Activated CD8-positive, alpha-beta memory T cell treated with anti-CD3 and anti-CD28 coated beads, Interleukin-2, amount 50 U/mL, for 4 hours (primary cell): Measurements from ENCODE around the gene STK40.

Experiments used
- DNase-seq: peaks from one replicate; pipeline ENCODE4 v3.0.0-alpha.2; 2020

STK40 gene

GRCh38 chr1:36341626-36342320 lies 44.0 kb downstream of the STK40 start:
- no peak for DNase-seq

GRCh38 chr1:36339615-36340014 lies 46.1 kb downstream of the STK40 start:
- DNase-seq, result no peak

DNA sequence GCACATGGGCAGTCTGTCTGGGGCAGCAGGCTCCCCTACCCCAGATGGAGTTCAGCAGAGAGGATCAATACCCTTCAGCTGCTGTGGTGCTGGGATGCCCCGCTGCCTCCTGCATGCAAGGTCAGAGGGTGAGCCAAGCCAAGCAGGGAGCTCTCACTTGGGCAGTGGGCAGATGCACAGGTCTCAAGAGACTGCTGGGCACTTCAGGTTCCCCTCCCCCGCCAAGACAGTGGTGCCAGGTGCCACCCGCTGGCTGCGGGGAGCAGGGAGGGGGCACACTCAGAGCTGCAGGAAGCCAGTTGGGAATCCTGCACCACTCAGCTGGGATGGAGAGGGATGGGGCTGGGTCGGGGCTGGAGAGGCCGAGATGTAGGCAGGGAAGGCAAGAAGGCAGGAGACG lies 46.5 kb downstream of the STK40 start:
- DNase-seq, result no peak

GRCh38 chr1:36337830-36338229 lies 47.9 kb downstream of the STK40 start:
- no peak for DNase-seq

DNA sequence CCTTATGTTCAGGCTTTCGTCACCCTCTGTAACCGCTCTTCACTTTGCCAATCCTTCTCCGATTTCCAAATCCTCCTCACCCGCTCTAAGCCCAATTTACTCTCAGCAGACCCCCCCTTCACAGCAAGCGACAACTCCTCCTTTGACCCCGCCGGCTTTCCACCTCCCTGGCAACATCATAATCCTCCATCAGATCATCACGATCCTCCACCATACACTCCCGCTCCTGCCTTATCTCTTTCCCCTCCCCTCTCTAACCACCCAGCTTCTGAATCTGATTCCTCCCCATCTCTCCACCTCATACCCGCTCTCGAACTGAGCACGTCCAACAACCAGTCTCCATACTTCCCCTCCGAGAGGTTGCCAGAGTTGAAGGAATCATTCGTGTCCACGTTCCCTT lies 54.8 kb downstream of the STK40 start:
- DNase-seq, result no peak

DNA sequence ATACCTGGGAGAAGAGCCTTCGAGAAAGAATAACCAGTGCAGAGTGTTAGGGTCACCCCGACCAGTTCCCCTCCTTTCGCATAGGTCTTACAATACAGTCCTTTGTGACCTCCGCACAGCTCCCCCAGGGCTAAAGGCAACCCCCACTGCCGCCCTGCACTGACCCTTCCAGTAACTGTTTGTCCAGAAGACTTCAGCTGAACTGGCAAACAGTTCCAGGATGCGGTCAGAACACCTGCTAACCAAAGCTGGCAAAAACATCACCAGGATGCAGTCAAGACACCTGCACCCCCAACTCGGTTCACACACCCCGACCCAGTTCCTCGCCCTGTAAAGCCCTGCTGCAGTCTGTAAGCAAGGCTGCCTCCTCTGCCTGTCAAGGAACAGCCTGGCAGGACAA lies 55.9 kb downstream of the STK40 start:
- DNase-seq, result no peak

- no peak for DNase-seq
Measured at GRCh38 chr1:36328713-36329112, 57.0 kb downstream of the STK40 start.

GRCh38 chr1:36328088-36328480 lies 57.6 kb downstream of the STK40 start:
- DNase-seq, result no peak

GRCh38 chr1:36327421-36328087 lies 58.2 kb downstream of the STK40 start:
- no peak for DNase-seq

DNA sequence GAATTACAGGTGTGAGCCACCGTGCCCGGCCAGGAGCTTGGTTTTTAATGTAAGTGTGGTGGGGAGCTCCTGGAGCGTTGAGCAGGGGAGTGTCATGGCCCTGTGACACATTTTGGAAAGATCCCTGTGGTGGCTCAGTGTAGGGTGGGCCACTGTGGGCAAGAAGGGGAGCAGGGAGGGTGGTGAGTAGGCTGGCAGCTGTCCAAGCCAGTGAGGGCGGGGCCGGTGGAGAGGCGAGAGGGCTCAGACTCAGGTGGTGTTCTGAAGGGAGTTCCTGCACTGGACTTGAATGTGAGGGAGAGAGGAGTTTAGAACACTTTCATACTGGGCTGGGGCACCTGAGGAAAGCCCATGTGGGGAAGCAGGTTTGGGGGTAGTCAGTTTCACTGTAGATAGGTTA lies 59.2 kb downstream of the STK40 start:
- no peak for DNase-seq

DNA sequence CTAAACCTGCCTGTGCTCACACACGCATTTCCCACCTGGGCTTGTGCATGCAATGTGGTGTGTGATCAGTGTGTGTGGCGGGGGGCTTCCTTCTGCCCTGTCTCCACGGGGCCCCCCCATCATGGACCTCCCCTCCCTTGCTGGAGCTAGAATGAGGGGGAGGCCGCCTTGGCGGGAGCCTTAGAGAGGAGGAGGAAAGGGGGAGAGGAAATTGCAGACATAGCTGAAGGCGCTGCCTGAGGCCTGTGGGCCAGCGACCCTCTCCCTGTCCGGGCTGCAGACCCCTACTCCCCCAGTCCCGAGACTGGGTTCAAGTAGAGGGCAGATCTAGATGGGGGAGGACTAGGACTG lies 61.4 kb downstream of the STK40 start:
- no peak for DNase-seq

- DNase-seq, result no peak
Measured at GRCh38 chr1:36323636-36324352, 61.9 kb downstream of the STK40 start, which contains the start of gene EVA1B. Gene EVA1B, minus strand, starts transcription at chr1:36323645. Its CDS starts 608 bp downstream, at chr1:36323037.

- DNase-seq, result no peak
Measured at GRCh38 chr1:36322786-36323635, 62.7 kb downstream of the STK40 start.

DNA sequence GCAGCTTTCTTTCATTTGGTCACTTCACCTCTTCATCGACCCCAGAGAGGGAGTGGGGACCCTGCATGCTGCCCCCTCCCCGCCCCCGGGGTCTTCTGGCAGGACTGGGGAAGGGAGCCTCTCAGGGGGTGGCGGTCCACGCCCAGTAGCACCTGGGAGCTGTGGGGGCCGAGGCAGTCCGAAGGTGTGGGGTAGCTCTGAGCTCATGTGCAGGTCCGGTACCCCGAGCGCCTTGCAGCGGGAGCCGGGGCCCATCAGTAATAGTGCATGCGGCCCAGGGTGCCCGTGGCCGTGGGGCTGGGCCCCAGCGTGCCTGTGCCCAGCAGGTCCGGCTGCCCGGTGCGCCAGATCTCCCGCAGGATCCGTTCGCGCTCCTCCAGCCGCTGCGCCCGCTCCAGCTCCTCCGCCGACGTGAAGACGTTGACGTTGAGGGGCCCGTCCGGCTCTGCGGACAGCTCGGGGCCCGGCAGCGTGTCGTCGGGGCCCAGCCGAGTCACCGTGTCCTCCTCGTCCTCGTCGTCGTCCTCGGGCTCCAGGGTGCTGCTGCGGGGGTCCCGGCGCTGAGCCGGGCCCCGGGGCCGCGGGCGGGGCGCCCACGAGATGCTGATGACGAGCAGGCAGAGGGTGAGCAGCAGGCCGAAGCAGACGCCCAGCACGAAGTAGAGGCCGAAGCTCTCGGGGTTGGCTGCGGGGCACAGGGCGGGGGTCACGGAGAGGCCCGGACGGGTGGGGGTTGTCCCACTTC lies 63.5 kb downstream of the STK40 start:
- no peak for DNase-seq

- no peak for DNase-seq
Measured at GRCh38 chr1:36321119-36321951, 64.4 kb downstream of the STK40 start.

DNA sequence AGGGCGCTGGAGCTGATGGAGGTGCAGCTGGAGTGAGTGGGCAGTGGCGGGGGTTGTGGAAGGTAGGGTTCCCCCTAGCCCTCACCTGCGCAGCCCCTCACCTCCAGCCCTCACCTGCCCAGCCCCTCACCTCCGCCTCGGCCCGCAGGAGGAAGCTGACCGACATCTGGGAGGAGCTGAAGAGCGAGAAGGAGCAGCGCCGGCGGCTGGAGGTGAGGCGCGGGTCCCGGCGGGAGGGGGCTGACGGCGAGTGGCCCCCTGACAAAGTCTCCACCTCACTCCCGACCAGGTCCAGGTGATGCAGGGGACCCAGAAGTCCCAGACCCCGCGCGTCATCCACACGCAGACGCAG lies 65.0 kb downstream of the STK40 start:
- DNase-seq, result no peak

DNA sequence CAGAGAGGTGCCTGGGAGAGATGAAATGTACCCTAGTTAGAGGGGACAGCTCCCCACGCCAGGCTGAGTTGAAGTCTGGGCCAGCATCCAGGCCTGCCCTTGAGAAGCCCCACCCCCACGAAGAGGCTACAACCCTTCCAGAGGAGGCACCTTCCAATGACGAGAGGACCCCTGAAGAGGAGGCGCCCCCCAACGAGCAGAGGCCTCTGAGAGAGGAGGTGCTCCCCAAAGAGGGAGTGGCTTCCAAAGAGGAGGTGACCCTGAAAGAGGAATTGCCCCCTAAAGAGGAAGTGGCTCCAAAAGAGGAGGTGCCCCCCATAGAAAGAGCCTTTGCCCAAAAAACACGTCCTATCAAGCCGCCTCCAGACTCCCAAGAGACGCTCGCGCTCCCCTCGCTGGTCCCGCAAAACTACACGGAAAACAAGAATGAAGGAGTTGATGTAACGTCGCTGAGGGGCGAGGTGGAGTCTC lies 65.4 kb downstream of the STK40 start:
- DNase-seq, result no peak

DNA sequence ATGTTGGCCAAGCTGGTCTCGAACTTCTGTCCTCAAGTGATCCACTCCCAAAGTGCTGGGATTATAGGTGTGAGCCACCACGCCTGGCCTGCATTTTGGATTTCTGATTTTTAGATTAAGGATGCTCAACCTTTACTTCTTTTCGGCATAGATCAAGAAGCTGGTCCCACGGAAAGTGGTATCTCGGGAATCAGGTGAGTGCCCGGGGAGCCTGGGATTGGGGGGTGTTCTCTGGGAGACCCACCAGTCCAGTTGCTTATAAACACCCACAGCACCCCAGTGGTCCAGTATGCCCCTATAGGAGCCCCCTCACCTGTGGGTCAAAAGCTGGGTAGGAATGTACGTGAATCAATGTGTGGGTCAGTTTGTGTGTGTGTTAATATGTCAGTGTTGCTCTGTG lies 76.3 kb downstream of the STK40 start:
- DNase-seq, result no peak

DNA sequence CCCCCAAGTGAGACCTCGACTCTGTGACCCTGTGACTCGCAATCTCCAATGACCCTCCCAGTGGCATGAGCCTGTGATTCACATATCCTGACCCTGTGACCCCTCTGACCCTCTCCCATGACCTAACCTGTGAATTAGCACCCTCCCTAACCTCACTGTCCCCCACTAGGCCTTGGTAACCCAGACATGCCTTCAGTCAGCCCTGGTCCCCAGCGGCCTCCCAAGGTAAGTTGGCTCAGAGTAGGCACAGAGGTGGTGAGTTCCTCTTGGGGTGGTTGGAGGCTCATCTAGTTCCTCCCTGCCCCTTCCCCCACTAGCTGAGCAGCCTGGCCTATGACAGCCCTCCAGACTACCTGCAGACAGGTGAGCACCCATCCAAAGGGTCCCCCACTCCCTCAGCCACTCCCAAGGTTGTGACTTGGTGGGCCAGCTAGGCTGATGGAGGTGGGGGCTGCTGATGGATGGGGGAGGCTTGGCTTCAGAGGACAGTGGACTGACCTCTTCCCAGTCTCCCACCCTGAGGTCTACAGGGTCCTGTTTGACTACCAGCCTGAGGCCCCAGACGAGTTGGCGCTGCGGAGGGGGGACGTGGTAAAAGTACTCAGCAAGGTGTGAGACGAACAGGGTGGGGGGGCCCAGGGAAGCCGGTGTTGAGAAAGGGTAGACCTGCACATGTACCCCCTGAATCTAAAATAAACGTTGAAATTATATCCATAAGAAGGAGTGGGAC lies 78.0 kb downstream of the STK40 start:
- no peak for DNase-seq

- peak; percentile 94 for DNase-seq
Measured at GRCh38 chr1:36306902-36307456, 78.7 kb downstream of the STK40 start.
